Suprapubic skin (tissue), 4 donors: ENCODE measurements around the gene ZAP70. TPM values are rescaled to one million over a fixed set of nuclear protein-coding genes. Genes with fewer than 3 reads are reported as not detected.
A peak's percentile ranks its signal among the peaks of the same experiment; 100 is the strongest.

Experiments
- DNase-seq, 2 donors: peaks; one replicate each; pipeline ENCODE4 v3.0.0-alpha.2; 2019; ENCODE audit warnings: low spot score in 2 of 2
- H3K27ac ChIP-seq: fragments of 200-600 bp; sonication (generic); one replicate; pipeline ENCODE4 v1.5.1; 2019
- H3K27me3 ChIP-seq: fragments of 200-600 bp; sonication (generic); one replicate; pipeline ENCODE4 v1.5.1; 2019
- H3K36me3 ChIP-seq: fragments of 200-600 bp; sonication (generic); one replicate; pipeline ENCODE4 v1.5.1; 2019
- H3K4me1 ChIP-seq: fragments of 200-600 bp; sonication (generic); one replicate; pipeline ENCODE4 v1.5.1; 2019
- H3K4me3 ChIP-seq: fragments of 200-600 bp; sonication (generic); one replicate; pipeline ENCODE4 v1.5.1; 2019; ENCODE audit warnings: mild to moderate bottlenecking
- H3K9me3 ChIP-seq: fragments of 200-600 bp; sonication (generic); one replicate; pipeline ENCODE4 v1.5.1; 2019
- CTCF ChIP-seq, 2 donors: fragments of 200-600 bp in 1 of 2; fragments of 450-650 bp in 1 of 2; sonication (generic) in 1 of 2; IDR thresholded peaks; one replicate each; pipeline ENCODE4 v1.5.1; 2016 to 2019; ENCODE audit warnings: antibody characterized with exemption in 2 of 2, mild to moderate bottlenecking in 1 of 2, moderate library complexity in 1 of 2
- EP300 ChIP-seq: sonication (generic); formaldehyde crosslinking; IDR thresholded peaks from one replicate; pipeline ENCODE4 v1.6.1; 2017; ENCODE audit warnings: antibody characterized with exemption
- POLR2A ChIP-seq, 2 donors: fragments of 450-650 bp; IDR thresholded peaks; one replicate each; pipeline ENCODE4 v1.6.1; 2017; ENCODE audit warnings: antibody characterized with exemption in 2 of 2, mild to moderate bottlenecking in 2 of 2, moderate library complexity in 2 of 2
- POLR2AphosphoS5 ChIP-seq, 3 donors: sonication (generic); formaldehyde crosslinking; IDR thresholded peaks; one replicate each; pipeline ENCODE4 v1.6.1; 2017; ENCODE audit warnings: antibody characterized with exemption in 3 of 3
- WGBS: methylation state at CpG from one replicate; pipeline ENCODE4 v1.1.5; 2018; 5-methylcytosine and 5-hydroxymethylcytosine counted together
- total RNA-seq, 4 donors: library from RNA; depleted of rRNA; stranded (reverse); fragments of >200 nt; gene quantifications; one replicate each; pipeline ENCODE4 v1.1.0, GENCODE V29; 2016

ZAP70 gene
- total RNA-seq, 4 donors from 2014 or later, result 1.1 to 5.5 (median 2.2) TPM

DNA sequence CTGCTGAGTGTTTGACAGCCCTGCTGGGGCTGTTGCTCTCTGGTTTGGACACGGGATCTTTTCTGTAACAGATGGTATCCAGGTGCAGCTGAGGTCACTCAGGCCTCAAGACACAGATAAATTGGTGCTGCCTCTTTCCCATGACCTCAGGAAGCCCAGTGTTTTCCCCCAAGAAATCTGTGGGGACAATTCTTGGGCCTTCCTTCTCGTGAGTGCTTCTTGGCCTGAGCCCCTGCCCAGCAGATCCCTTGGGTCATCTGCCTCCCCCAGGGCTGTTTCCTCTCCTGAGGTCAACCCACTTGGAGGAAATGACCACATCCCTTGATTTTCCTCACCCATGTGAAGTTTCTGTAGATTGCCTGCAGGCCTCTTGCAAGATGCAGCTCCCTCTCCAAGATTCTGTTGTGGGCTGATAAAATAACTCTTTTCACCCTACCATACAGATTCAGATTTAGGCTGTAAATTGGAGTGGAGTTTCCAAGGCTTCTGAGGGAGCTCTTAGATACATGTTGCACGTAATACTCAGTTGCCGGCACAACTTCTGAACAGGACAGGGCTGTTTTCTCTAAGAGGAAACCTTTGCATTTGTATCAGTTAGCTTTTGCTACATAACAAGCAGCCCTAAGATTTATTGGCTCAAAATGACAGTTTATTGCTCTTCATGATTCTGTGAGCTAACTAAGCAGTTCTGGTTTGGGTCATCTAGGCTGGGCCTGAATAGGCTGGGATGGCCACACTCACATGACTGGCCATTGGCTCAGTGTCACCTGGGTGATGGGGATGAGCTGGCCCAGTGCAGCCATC, 13.1 kb downstream of the ZAP70 start:
- WGBS, result 89% methylated on average over 4 of the region's 4 CpGs
- peaks cover 7% of the 10 kb centered on the region for H3K4me1 ChIP-seq
- no peaks in the 10 kb centered on the region for H3K36me3 ChIP-seq
- DNase-seq, result peak in 1 of 2 donors; percentile 11
- H3K27ac ChIP-seq, result no peak overlapping the region
- TF ChIP-seq POLR2A (IDR thresholded peaks at IDR 0.05), result no peak
- no peak for TF ChIP-seq CTCF (IDR thresholded peaks at IDR 0.05)
- no peak for TF ChIP-seq EP300
- no peak for TF ChIP-seq POLR2AphosphoS5 (IDR thresholded peaks at IDR 0.05)
- no peak overlapping the region for H3K4me3 ChIP-seq
- H3K27me3 ChIP-seq, result peaks cover 10% of the 10 kb centered on the region
- no peaks in the 10 kb centered on the region for H3K9me3 ChIP-seq

DNA sequence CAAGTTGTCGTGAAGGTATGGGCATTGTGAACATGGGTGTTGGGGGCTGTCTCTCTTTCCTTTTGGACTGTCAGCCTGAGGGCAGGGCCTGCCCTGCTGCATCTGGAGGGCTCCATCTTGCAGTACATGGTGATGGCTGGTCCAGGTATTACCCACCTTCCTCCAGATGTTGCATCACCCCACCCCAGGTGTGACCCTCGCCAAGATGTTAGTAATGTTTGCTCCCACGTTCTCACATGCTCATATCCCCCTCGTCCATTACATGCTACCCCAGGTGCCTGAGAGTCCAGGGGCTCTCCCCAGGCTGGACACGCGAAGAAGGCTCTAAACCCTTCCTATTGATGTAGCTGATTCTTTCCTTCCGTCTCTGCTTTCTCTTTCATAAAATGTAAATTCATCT, 13.9 kb downstream of the ZAP70 start:
- H3K27me3 ChIP-seq, result peaks cover 10% of the 10 kb centered on the region
- TF ChIP-seq CTCF (IDR thresholded peaks at IDR 0.05) (no peak), EP300 (no peak), POLR2AphosphoS5 (IDR thresholded peaks at IDR 0.05) (no peak), POLR2A (IDR thresholded peaks at IDR 0.05) (no peak)
- 92% methylated on average over 7 of the region's 7 CpGs for WGBS
- H3K27ac ChIP-seq, result no peak overlapping the region
- no peaks in the 10 kb centered on the region for H3K9me3 ChIP-seq
- DNase-seq, result peak in 1 of 2 donors; percentile 40
- no peaks in the 10 kb centered on the region for H3K36me3 ChIP-seq
- H3K4me3 ChIP-seq, result no peak overlapping the region
- H3K4me1 ChIP-seq, result peaks cover 7% of the 10 kb centered on the region

- Histone ChIP-seq H3K4me1 (peaks cover 7% of the 10 kb centered on the region), H3K27me3 (peaks cover 10% of the 10 kb centered on the region), H3K36me3 (no peaks in the 10 kb centered on the region), H3K9me3 (no peaks in the 10 kb centered on the region), H3K4me3 (no peak overlapping the region), H3K27ac (peak overlapping the region; percentile 30)
- peak; percentile 60 to 71 for DNase-seq
- no peak for TF ChIP-seq CTCF (IDR thresholded peaks at IDR 0.05)
- no peak for TF ChIP-seq POLR2A (IDR thresholded peaks at IDR 0.05)
- TF ChIP-seq EP300, result no peak
- no peak for TF ChIP-seq POLR2AphosphoS5 (IDR thresholded peaks at IDR 0.05)
- WGBS, result 39% methylated on average over 12 of the region's 12 CpGs
Measured at GRCh38 chr2:97728091-97728731, 14.8 kb downstream of the ZAP70 start.

DNA sequence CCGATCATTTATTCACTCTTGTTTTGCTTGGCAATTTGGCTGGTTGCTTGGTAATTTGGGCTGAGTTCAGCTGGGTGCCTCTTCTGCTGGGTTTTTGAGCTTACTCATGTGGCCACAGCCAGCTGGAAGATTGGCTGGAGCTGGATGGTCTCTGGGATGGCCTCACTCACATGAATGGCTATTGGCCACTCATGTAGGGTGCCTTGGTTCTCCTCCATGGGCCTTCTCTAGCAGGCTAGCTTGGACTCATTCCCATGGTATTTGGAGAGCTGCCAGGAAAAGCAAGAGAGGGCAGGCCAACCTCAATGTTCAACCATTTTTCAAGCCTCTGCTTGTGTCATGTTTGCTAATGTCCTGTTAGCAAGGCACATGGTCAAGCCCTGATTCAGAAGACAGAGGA, 16.9 kb downstream of the ZAP70 start:
- no peaks in the 10 kb centered on the region for H3K9me3 ChIP-seq
- H3K4me1 ChIP-seq, result peaks cover 7% of the 10 kb centered on the region
- 92% methylated on average over 1 of the region's 1 CpG for WGBS
- no peaks in the 10 kb centered on the region for H3K27me3 ChIP-seq
- no peak overlapping the region for H3K27ac ChIP-seq
- peak in 1 of 2 donors; percentile 56 for DNase-seq
- no peaks in the 10 kb centered on the region for H3K36me3 ChIP-seq
- H3K4me3 ChIP-seq, result no peak overlapping the region
- TF ChIP-seq POLR2AphosphoS5 (IDR thresholded peaks at IDR 0.05) (no peak), POLR2A (IDR thresholded peaks at IDR 0.05) (no peak), EP300 (no peak), CTCF (IDR thresholded peaks at IDR 0.05) (no peak)
